Stimulated activated naive CD4-positive, alpha-beta T cell (primary cell): Measurements from ENCODE around the gene CDK19.
"Not testable (repeated sequence)": the region's sequence is repeated elsewhere in the genome, so short reads cannot be mapped to it uniquely, and the experiment has no call there.

Source experiments
- DNase-seq, 6 experiments: peaks; one replicate each; lab custom pipeline; 2025; lab: John Stamatoyannopoulos, UW

Gene CDK19

DNA sequence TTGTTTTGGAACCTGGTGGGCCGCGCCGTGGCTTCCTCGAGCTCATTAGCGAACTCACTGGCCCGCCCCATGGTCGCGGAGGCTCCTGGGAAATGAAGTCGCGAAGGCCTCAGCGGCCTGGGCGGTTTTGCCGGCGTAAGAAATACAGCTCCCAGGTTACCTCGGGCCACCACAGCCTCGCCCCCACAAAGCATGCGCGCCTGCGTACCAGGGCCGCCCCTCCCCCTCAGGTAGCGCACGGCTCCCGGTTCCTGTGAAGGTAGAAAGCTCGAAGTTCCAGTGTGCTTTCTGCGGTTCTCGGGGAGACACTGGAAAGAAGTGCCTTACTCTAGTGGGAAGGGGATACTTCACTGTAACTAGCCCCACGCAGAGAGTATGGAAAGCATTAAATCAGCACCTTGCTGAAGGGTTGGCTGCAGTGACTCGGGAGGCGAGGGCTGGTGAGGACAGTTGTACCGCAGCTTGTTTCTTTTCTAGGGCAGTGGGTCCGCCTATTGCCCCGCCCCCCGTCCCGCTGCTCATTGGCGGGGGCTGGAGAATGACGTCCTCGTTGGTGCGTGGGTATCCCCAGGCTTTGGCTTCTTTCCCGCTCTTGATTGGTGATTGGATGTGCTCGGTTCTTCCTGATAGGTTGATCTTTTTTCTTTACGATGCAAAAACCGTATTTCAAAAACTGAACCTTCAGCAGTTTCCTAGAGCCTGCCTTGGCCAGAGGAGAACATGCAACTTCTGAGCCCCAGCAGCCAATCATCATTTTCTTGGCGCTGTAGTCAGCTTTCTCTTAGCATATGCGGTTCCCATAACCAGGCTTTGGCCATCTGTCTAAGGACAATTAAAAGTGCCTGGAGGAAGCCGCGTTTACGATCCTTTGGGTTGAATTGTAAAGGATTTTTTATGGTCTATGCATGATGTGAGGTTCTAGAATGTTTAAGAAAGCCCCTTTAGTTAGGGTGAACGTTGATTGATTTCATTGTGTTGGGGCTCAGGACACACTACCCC is at the start of gene CDK19:
TSS of gene CDK19 (minus strand) at position 59 of the 999 bp plus-strand sequence. CDS start 333 bp downstream, outside the sequence.
- DNase-seq = peak; percentile 97 to 100 (median 98)

DNA sequence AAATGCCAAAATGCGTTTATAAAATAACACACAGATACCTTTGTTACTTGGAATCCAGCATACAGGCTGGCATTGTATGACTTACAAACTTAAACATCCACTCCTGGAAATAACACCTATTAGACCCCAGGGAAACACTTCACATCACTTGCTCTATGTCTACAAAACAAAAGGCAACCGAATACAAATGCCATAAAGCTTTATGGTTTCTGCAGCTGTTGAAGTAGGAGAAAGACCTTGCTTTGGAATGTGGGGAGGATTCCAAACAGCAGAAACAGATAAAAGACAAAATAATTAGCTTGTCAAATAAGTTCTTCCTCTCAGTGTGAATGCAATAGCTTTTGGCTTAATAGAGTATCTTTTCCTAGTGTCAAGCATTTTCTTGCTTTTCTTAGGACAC is 49.6 kb upstream of the CDK19 start:
- no peak for DNase-seq

DNA sequence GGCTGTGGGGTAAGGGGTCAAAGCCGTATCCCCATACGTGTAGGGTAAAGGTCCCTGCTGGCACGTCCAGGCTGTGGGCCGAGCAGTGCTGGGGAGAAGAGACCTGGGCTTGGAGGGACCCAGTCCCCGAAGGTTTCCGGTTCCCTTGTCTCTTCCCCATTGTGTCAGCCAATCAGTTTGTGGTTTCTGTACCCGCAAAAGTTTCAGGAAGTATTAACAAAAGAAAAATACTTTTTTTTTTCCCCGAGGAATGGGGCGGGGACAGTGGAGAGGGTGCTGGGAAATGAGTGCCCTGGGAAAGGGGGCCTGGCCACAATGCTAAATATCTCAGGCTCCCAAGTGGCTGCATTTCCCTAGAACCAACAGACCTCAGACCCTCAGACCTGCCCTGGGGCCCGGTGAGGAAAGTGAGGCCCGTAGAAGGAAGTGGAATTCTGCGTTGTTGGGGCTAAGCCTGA is 44.1 kb upstream of the CDK19 start:
- DNase-seq = no peak

DNA sequence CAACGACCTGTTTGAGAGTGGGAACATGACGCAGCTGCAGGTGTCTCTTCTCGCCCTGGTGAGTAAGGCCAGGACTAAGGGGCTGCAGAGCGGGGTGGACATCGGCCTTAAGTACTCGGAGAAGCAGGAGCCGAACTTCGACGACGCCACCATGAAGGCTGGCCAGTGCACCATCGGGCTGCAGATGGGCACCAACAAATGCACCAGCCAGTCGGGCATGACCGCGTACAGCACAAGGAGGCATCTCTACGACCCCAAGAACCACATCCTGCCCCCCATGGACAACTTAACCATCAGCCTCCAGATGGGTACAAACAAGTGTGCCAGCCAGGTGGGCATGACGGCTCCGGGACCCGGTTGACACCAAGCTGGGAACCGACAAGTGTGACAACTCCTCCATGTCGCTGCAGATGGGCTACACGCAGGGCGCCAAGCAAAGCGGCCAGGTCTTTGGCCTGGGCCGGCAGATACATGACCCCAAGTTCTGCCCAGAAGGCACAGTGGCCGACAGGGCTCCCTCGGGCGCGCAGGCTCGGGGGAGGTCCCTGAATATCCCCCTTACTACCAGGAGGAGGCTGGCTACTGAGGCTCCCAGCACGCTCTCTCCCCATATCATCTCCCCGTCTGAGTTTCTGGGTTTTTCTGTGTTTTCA is 43.4 kb upstream of the CDK19 start:
- no peak for DNase-seq

DNA sequence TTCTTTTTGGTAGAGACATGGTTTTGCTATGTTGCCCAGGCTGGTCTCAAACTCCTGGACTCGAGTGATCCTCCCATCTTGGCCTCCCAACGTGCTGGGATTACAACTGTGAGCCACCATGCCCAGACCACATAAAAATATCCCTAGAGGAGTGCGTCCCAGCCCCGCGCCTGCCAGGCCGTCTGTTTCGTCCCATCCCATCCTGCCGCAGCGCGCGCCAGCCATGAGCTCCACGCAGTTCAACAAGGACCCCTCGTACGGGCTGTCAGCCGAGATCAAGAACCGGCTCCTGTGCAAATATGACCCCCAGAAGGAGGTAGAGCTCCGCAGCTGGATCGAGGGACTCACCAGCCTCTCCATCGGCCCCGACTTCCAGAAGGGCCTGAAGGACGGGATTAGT is 42.7 kb upstream of the CDK19 start:
- DNase-seq = no peak

DNA sequence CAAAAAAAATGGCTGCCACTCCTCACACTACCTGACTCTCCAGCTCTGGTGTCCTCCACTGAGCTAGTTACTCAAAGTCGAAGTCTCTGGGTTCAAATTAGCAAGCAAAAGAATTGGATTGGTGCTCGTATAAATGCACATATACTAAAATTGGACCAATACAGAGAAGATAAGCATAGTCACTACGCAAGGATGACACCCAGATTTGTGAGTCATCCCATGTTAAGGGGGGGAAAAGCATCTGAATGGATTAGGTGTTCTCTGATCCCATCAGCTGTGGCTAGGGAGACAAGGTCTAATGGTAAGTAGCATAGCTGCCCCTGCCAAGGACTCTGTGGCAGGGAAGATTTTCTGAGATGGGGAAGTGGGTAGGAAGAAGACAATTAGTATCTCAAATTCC is 41.0 kb upstream of the CDK19 start:
- no peak for DNase-seq

DNA sequence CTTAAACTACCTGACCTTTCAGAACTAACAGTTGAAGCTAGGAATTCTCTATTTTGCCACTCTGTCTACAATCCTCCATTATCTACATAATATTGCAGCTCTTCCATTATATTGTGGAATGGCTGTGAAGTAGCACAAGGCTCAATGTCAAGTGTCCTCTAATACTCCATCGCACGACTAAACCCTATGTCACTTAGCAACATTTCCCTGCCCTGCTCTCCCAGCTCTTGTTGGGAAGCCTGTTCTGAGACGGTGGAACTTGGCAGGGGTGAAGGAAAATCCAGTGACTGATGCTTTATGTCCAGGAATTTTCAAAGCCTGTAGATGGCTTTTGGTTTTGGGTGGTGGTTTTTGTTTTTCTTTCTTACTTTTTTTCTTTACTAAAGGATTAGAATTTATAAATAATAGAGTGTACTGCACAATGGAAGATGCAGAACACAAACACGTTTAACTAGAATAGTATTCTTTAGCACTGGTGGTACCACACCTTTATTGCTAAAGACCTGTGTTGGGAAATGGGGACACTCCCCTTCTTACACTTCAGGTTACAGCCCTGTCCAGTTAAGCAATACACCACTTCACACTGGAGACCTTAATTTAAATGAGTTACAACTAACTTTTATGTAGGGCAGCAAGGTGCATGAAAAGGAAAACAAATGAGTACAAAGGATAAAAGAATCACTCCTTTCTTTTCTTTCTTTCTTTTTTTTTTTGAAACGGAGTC is 38.6 kb upstream of the CDK19 start:
- DNase-seq = no peak

DNA sequence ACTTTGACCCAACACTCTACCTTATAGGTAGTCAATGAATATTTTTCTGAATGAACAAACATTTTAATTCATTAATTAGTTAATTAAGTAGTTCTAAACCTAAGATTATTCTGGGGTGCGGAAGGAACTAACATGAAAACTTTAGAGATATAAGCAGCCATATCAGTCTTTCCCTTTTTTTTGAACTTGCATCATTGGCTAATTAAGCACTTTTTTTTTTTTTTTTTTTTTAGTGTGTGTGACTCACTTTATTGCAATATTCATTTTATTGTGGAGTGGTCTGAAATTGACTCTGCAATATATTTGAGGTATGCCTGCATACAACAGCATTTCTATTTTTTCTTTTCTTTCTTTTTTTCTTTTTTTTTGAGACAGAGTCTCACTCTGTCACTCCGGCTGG is 37.5 kb upstream of the CDK19 start:
- no peak for DNase-seq

DNA sequence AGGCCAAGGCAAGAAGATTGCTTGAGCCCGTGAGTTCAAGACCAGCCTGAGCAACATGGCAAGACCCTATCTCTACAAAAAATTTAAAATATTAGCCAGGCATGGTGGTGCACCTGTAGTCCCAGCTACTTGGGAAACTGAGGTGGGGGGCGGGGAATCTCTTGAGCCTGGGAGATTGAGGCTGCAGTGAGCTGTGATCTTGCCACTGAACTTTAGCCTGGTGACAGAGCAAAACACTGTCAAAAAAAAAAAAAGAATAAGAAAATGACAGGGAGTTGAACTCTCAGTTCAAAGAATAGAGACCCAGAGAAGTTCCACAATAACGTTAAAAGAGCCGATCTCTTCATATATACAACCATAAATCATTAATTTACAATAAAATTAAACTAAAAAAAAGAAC is 34.5 kb upstream of the CDK19 start:
- no peak for DNase-seq

DNA sequence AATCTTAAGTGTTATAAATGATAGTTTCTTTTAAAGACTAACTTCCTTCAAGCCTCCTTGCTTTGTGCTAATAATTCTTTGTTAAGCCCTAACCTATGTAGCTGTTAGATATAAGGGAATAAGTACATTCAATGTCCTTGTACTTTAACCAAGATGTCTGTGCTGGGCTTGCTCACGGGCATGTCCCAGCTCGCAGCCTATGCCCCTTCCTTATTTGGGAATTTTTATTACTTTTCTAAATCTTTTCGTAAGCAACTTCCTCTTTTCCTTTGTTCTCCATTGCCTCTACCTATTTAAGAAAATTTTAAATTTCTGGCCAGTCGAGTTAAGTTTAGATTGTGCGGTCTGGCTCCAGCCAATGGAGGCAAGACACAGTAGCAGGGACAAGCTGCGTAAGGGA is 26.0 kb upstream of the CDK19 start:
- DNase-seq = no peak

DNA sequence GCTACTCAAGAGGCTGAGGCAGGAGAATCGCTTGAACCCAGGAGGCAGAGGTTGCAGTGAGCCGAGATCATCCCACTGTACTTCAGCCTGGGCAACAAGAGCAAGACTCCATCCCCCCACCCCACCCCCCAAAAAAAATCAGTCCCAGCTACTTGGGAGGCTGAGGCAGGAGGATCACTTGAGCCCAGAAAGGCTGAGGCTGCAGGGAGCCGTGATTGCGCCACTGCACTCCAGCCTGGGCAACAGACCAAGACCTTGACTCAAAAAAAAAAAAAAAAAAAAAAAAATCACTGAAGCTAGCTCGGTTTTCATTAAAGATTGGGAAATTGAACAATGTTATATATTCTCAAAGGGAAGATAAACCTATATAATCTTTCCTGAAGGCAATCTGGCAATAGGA is 20.5 kb upstream of the CDK19 start:
- not testable (repeated sequence) for DNase-seq

DNA sequence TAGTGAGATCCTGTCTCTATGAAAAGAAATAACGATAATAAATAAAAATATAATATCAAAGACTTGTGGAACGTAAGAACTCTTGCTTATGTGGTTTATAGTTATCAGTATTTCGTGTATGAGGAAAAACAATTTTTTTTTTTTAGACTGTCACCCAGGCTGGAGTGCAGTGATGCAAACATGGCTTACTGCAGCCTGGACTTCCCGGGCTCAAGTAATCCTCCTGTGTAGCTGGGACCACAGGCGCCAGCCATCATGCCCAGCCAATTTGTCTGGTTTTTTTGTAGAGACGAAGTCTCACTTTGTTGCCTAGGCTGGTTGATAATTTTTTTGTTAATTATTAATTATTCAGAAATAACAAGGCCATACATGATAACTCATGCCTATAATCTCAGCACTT is 18.6 kb upstream of the CDK19 start:
- DNase-seq = no peak

DNA sequence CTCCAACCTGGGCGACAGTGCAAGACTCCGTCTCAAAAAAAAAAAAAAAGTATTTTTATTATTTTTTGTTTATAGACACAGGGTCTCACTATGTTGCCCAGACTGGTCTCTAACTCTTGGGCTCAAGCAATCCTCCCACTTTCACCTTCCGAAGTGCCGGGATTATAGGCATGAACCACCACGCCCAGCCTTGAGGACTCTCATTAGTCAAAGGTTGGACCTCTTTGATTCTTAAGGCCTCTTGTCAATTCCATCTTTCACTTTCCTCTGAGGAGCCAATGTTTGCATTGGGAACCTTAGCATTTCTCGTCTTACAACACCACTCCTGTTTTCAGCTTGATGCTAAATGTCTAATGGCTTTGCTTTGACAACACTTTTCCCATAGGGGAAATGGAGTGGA is 16.1 kb upstream of the CDK19 start:
- no peak for DNase-seq

DNA sequence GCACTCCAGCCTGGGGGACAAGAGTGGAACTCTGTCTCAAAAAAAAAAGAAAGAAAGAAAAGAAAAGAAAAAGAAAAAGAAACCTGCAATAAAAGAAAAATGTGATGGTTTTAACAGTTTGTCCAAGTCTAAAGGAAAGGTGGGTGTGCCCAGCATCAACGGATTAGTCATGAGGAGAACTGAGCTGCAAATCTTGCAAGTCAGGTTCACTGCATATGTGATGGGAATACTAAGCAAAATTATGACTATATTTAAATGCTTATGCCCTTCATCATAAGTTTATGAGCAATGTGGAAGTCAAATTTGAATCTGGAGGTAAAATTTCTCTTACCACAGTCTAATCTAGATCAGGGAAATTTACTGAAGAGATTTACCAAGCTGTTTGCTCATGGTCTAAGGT is 13.1 kb upstream of the CDK19 start:
- DNase-seq = no peak

DNA sequence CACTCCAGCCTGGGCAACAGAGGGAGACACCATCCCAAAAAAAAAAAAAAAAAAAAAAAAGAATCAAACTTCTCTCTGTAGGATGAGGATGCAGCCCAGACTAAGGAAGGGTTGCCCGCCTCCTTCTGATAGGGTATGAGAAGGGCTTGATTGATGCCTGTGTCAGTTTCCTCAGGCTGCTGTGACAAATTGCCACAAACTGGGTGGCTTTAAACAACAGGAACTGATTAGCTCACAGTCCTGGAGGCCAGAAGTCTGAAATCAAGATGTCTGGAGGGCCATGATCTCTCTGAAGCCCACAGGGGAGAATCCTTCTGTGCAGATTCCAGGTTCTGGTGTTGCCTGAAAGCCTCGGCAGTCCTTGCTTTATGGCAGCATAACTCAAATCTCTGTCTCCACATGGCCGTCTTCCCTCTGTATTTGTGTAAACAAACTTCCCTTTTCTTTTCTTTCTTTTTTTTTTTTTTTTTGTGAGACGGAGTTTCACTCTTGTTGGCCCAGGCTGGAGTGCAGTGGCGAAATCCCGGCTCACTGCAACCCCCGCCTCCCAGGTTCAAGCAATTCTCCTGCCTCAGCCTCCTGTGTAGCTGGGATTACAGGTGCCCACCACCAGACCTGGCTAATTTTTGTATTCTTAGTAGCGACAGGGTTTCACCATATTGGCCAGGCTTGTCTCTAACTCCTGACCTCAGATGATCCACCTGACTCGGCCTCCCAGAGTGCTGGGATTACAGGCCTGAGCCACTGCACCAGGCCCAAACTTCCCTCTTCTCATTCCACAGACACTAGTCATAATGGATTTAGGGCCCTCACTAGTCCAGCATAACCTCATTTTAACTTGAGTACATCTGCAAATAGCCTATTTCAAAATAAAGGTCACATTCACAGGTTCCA is 11.2 kb upstream of the CDK19 start:
- no peak for DNase-seq

DNA sequence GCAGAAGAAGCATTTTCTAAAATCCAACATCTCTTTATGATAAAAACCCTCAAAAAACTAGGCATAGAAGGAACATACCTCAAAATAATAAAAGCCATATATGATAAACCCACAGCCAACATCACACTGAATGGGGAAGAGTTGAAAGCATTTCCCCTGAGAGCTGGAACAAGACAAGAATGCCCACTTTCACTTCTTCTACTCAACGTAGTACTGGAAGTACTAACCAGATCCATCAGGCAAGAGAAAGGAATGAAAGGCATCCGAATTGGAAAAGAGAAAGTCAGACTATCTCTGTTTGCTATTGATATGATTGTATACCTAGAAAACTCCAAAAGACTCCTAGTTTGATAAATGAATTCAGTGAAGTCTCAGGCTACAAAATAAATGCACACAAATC is 7.9 kb upstream of the CDK19 start:
- no peak for DNase-seq

DNA sequence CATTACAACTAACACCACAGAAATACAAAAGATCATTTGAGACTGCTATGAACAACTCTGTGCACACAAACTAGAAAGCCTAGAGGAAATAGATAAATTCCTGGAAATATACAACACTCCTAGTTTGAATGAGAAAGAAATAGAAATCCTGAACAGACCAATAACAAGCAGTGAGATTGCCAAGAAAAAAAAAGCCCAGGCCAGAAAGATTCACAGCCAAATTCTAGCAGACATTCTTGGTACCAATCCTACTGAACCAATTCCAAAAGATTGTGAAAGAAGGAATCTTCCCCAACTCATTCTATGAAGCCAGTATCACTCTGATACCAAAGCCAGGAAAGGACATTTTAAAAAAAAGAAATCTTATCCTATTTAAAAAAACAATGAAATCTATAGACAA is 7.0 kb upstream of the CDK19 start:
- no peak for DNase-seq

DNA sequence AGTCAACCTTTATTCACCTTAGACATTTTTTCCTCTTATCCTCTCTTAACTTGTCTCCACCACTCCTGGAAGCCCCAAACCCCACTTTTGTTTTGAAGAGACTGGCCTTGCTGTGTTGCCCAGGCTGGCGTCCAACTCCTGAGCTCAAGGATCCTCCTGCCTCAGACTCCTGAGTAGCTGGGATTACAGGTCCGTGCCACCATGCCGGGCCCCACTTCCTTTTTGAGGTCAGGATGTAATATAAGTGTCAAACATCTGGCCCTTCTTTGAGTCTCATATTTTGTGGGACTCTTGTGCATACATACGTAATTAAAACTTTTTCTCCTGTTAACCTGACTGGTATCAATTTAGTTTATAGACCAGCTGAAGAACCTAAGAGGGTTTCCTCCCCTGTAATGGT is 1.4 kb upstream of the CDK19 start:
- DNase-seq = no peak

DNA sequence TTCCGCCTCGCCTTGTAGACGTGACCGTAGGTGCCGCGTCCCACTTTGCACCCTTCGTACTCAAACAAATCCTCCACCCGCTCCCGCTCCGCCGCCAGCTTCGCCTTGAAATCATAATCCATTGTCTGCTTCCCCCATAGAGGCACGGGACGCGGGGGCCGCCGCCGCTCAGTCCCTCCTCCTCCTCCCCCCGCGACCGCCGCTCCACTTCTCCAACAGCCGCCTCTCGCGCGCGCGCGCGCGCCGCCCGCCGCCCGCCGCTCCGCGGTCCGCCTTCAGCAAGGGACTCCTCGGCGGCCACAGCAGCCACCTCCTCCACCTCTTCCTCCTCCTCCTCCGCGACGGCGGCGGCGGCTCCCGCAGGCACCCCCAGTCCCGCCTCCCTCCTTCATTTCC is 256 bp downstream of the CDK19 start:
- no peak for DNase-seq

DNA sequence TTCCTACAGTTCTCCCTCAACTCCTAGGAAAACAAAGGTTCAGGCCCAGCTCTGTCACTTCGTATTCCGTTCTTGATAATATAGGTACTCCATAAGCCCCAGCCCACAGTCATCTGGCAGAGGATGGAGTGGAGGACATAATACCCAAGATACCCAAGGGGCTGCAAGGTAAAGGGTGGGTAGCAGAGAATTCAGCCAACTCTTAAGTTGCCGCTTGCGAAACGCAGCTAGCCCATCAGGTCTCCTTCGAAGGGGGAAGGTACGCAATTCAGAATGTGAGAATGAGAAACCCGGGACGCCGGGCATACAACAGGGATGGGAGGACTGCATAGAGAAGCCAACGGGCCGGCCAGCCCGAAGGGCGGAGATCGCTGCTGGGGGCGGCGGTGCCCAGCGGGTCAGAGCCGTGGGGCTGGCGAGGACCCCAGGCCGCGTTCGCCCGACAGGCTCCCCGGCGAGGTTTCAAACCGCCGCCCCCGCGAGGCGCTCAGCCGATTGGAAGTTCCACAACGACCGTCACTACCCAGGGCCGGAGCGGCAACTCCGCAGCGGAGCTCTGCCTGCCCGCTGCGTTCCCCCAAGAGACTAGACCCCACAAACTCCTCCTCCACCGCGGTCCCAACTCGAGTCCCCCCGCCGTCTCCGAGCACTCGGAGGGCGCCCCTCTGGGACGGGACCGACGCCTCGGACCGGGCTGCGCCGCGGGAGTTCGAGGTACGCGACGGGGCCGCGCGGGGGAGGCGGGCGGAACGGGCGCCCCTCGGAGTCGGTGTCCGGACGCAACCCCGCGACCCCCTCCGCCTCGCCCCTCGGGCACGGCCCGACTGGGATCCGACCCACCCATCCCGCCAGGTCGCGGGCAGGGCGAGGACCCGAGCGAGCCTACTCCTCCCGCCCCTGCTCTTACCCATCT is 911 bp downstream of the CDK19 start:
- DNase-seq = peak; percentile 19 to 68 (median 50)
